ENCODE data around the gene AGBL4. TPM values are rescaled to one million over a fixed set of nuclear protein-coding genes. Genes with fewer than 3 reads are reported as not detected.

Gene AGBL4
- total and polyA plus RNA-seq, 9 of the 15 experiments (the other 6 are each of a cell fraction or from before 2014, with no cell fraction given) = 0.11 TPM; not detected in 7

DNA sequence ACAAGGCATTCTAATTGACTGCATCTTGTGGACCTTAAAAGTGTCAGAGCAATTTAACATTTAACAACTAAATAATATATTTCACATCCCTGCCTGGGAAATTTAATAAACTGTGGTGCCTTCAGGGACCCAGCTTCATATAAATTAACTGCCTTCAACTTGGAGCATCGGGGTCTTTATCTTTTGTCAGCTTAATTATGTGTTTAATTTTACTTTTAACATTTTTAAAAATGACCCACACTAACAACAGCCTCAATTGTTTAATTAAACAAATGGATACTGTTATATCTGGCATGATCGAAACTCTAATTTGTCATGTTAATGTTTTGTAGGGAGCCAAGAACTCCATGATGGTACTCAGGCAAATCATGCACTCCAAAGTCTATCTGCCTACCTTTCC lies 857.7 kb downstream of the AGBL4 start:
- in situ Hi-C loops (cut with MboI) = no loop called here
- TF ChIP-seq ZNF384 (IDR thresholded peaks at IDR 0.05; ENCODE audit: low read depth, low read length) (no peak), KDM2B (CRISPR knock-in tag; IDR thresholded peaks at IDR 0.05) (no peak), HES1 (IDR thresholded peaks at IDR 0.05; ENCODE audit: low read depth) (no peak)
- TF ChIP-seq, protein P1, sequence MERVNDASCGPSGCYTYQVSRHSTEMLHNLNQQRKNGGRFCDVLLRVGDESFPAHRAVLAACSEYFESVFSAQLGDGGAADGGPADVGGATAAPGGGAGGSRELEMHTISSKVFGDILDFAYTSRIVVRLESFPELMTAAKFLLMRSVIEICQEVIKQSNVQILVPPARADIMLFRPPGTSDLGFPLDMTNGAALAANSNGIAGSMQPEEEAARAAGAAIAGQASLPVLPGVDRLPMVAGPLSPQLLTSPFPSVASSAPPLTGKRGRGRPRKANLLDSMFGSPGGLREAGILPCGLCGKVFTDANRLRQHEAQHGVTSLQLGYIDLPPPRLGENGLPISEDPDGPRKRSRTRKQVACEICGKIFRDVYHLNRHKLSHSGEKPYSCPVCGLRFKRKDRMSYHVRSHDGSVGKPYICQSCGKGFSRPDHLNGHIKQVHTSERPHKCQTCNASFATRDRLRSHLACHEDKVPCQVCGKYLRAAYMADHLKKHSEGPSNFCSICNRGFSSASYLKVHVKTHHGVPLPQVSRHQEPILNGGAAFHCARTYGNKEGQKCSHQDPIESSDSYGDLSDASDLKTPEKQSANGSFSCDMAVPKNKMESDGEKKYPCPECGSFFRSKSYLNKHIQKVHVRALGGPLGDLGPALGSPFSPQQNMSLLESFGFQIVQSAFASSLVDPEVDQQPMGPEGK (CRISPR knock-in tag; IDR thresholded peaks at IDR 0.05; ENCODE audit: borderline replicate concordance) = no peak
- TF ChIP-seq, protein P2, sequence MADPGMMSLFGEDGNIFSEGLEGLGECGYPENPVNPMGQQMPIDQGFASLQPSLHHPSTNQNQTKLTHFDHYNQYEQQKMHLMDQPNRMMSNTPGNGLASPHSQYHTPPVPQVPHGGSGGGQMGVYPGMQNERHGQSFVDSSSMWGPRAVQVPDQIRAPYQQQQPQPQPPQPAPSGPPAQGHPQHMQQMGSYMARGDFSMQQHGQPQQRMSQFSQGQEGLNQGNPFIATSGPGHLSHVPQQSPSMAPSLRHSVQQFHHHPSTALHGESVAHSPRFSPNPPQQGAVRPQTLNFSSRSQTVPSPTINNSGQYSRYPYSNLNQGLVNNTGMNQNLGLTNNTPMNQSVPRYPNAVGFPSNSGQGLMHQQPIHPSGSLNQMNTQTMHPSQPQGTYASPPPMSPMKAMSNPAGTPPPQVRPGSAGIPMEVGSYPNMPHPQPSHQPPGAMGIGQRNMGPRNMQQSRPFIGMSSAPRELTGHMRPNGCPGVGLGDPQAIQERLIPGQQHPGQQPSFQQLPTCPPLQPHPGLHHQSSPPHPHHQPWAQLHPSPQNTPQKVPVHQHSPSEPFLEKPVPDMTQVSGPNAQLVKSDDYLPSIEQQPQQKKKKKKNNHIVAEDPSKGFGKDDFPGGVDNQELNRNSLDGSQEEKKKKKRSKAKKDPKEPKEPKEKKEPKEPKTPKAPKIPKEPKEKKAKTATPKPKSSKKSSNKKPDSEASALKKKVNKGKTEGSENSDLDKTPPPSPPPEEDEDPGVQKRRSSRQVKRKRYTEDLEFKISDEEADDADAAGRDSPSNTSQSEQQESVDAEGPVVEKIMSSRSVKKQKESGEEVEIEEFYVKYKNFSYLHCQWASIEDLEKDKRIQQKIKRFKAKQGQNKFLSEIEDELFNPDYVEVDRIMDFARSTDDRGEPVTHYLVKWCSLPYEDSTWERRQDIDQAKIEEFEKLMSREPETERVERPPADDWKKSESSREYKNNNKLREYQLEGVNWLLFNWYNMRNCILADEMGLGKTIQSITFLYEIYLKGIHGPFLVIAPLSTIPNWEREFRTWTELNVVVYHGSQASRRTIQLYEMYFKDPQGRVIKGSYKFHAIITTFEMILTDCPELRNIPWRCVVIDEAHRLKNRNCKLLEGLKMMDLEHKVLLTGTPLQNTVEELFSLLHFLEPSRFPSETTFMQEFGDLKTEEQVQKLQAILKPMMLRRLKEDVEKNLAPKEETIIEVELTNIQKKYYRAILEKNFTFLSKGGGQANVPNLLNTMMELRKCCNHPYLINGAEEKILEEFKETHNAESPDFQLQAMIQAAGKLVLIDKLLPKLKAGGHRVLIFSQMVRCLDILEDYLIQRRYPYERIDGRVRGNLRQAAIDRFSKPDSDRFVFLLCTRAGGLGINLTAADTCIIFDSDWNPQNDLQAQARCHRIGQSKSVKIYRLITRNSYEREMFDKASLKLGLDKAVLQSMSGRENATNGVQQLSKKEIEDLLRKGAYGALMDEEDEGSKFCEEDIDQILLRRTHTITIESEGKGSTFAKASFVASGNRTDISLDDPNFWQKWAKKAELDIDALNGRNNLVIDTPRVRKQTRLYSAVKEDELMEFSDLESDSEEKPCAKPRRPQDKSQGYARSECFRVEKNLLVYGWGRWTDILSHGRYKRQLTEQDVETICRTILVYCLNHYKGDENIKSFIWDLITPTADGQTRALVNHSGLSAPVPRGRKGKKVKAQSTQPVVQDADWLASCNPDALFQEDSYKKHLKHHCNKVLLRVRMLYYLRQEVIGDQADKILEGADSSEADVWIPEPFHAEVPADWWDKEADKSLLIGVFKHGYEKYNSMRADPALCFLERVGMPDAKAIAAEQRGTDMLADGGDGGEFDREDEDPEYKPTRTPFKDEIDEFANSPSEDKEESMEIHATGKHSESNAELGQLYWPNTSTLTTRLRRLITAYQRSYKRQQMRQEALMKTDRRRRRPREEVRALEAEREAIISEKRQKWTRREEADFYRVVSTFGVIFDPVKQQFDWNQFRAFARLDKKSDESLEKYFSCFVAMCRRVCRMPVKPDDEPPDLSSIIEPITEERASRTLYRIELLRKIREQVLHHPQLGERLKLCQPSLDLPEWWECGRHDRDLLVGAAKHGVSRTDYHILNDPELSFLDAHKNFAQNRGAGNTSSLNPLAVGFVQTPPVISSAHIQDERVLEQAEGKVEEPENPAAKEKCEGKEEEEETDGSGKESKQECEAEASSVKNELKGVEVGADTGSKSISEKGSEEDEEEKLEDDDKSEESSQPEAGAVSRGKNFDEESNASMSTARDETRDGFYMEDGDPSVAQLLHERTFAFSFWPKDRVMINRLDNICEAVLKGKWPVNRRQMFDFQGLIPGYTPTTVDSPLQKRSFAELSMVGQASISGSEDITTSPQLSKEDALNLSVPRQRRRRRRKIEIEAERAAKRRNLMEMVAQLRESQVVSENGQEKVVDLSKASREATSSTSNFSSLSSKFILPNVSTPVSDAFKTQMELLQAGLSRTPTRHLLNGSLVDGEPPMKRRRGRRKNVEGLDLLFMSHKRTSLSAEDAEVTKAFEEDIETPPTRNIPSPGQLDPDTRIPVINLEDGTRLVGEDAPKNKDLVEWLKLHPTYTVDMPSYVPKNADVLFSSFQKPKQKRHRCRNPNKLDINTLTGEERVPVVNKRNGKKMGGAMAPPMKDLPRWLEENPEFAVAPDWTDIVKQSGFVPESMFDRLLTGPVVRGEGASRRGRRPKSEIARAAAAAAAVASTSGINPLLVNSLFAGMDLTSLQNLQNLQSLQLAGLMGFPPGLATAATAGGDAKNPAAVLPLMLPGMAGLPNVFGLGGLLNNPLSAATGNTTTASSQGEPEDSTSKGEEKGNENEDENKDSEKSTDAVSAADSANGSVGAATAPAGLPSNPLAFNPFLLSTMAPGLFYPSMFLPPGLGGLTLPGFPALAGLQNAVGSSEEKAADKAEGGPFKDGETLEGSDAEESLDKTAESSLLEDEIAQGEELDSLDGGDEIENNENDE (IDR thresholded peaks at IDR 0.05; ENCODE audit: low read depth, low read length) = no peak

More for the DNA sequence above, 857.7 kb downstream of the AGBL4 start:
- Histone ChIP-seq H3K9ac (ENCODE audit: insufficient read depth in 1 of 2, low read depth in 2 of 2, low read length in 2 of 2) (no peak overlapping the region), H3K9me1 (ENCODE audit: control insufficient read depth, insufficient read depth, low read length) (no peaks in the 10 kb centered on the region), H3K27ac (ENCODE audit: extremely low read depth, low read depth, low read length) (no peak overlapping the region), H2AFZ (ENCODE audit: low read depth, low read length) (no peak overlapping the region), H4K20me1 (replicated peaks; ENCODE audit: control insufficient read depth, insufficient read depth, low read length) (no peaks in the 10 kb centered on the region), H3K36me3 (ENCODE audit: control insufficient read depth, insufficient read depth, low read length) (no peaks in the 10 kb centered on the region), H3K9me3 (replicated peaks; ENCODE audit: control insufficient read depth, insufficient read depth, low read depth, low read length) (no peaks in the 10 kb centered on the region; the same call in none of the 2 replicates), H3K79me2 (ENCODE audit: control insufficient read depth, insufficient read depth, low read length) (no peaks in the 10 kb centered on the region), H3K27me3 (ENCODE audit: control insufficient read depth in 2 of 2, insufficient read depth in 2 of 2, low read length in 2 of 2) (no peaks in the 10 kb centered on the region), H3K4me3 (no peak overlapping the region), H3K4me2 (ENCODE audit: insufficient read depth, low read length) (no peak overlapping the region), H3K4me1 (replicated peaks in 1 of 2; ENCODE audit: control insufficient read depth in 2 of 2, insufficient read depth in 2 of 2, low read length in 2 of 2) (no peaks in the 10 kb centered on the region)
- ChIA-PET CTCF (ENCODE audit: low intra/inter-chr PET ratio) (no interaction called here), POLR2A (no interaction called here)
- intact Hi-C loops (cut with micrococcal nuclease) = no loop called here
- FAIRE-seq = no peak
- no peak for DNase-seq (ENCODE audit: extremely low read depth in 1 of 4, low spot score in 3 of 4)
- BruUV-seq (replicated peaks) = no TSS peak
- 2% methylated on average over 2 of the region's 2 CpGs for WGBS (ENCODE audit: insufficient coverage, low coverage, missing lambda C conversion rate)
- no peak for ATAC-seq
